ENCODE measurements around the gene ENDOU.

Gene ENDOU

GRCh38 chr12:47747126-47747525, 21.8 kb upstream of the ENDOU start:
- TF ChIP-seq CTCF (IDR thresholded peaks at IDR 0.05; ENCODE audit: low read length, missing control alignments): no peak
- H3K4me3 ChIP-seq (replicated peaks; ENCODE audit: low read depth, low read length): no peak overlapping the region
- no peak for DNase-seq (ENCODE audit: low read depth)

- no peak for TF ChIP-seq CTCF (IDR thresholded peaks at IDR 0.05; ENCODE audit: low read length, missing control alignments)
- DNase-seq (ENCODE audit: low read depth): no peak
- no peak overlapping the region for H3K4me3 ChIP-seq (replicated peaks; ENCODE audit: low read depth, low read length)
Measured at GRCh38 chr12:47746523-47746922, 21.2 kb upstream of the ENDOU start.

- no peak for TF ChIP-seq CTCF (IDR thresholded peaks at IDR 0.05; ENCODE audit: low read length, missing control alignments)
- DNase-seq (ENCODE audit: low read depth): no peak
- H3K4me3 ChIP-seq (replicated peaks; ENCODE audit: low read depth, low read length): no peak overlapping the region
Measured at GRCh38 chr12:47746073-47746472, 20.8 kb upstream of the ENDOU start.

GRCh38 chr12:47745485-47746041, 20.3 kb upstream of the ENDOU start:
- no peak overlapping the region for H3K4me3 ChIP-seq (replicated peaks; ENCODE audit: low read depth, low read length)
- TF ChIP-seq CTCF (IDR thresholded peaks at IDR 0.05; ENCODE audit: low read length, missing control alignments): no peak
- DNase-seq (ENCODE audit: low read depth): no peak

GRCh38 chr12:47744778-47745436, 19.6 kb upstream of the ENDOU start:
- no peak for DNase-seq (ENCODE audit: low read depth)
- TF ChIP-seq CTCF (IDR thresholded peaks at IDR 0.05; ENCODE audit: low read length, missing control alignments): no peak
- no peak overlapping the region for H3K4me3 ChIP-seq (replicated peaks; ENCODE audit: low read depth, low read length)

GRCh38 chr12:47744005-47744651, 18.8 kb upstream of the ENDOU start:
- TF ChIP-seq CTCF (IDR thresholded peaks at IDR 0.05; ENCODE audit: low read length, missing control alignments): peak; percentile 44
- no peak overlapping the region for H3K4me3 ChIP-seq (replicated peaks; ENCODE audit: low read depth, low read length)
- DNase-seq (ENCODE audit: low read depth): no peak
